H1 (cell line): ENCODE results near the gene CIZ1. TPM values are rescaled to one million over a fixed set of nuclear protein-coding genes. Genes with fewer than 3 reads are reported as not detected.

Experiments used
- CTCF ChIA-PET: fragments of 300-600 bp; sonication (Branson Sonifier 250); formaldehyde crosslinking; loops from one replicate; lab custom pipeline; 2021; ENCODE audit not compliant: partially characterized antibody; lab: Charles Lee
- POLR2A ChIA-PET: fragments of 300-600 bp; sonication (Branson Sonifier 250); formaldehyde crosslinking; loops from one replicate; lab custom pipeline; 2021; ENCODE audit warnings: inconsistent platforms; ENCODE audit not compliant: partially characterized antibody; lab: Charles Lee
- DNase-seq, 2 experiments: peaks; one replicate each; pipeline versions ENCODE4 v3.0.0 to v3.0.0-alpha.2; 2010 to 2022; ENCODE audit warnings: low spot score in 2 of 2, low read depth in 1 of 2, mixed read lengths in 1 of 2
- FAIRE-seq: peaks from 2 replicates; lab custom pipeline; 2011; peaks lifted over from hg19 to GRCh38; lab: Jason Lieb, UNC
- H2AFZ ChIP-seq: 2 replicates; pipeline ENCODE4 v1.8.1; 2012; ENCODE audit warnings: low read length, inconsistent platforms
- H2AK5ac ChIP-seq: 2 replicates; pipeline ENCODE4 v1.6.1; 2013; ENCODE audit warnings: low read depth, low read length
- H2BK120ac ChIP-seq: replicated peaks from 2 replicates; pipeline ENCODE3; 2013; ENCODE audit warnings: low read depth, low read length, inconsistent platforms
- H2BK12ac ChIP-seq: 2 replicates; pipeline ENCODE4 v1.6.1; 2013; ENCODE audit warnings: low read depth, low read length
- H2BK15ac ChIP-seq: 2 replicates; pipeline ENCODE4 v1.6.1; 2013; ENCODE audit warnings: low read length
- H2BK20ac ChIP-seq: 2 replicates; pipeline ENCODE4 v1.6.1; 2013; ENCODE audit warnings: low read length
- H2BK5ac ChIP-seq: 2 replicates; pipeline ENCODE4 v1.6.1; 2013; ENCODE audit warnings: low read depth, low read length
- H3K14ac ChIP-seq: 2 replicates; pipeline ENCODE4 v1.6.1; 2013; ENCODE audit warnings: inconsistent platforms; ENCODE audit not compliant: insufficient read length
- H3K18ac ChIP-seq: 2 replicates; pipeline ENCODE4 v1.6.1; 2013; ENCODE audit warnings: low read length; ENCODE audit errors: extremely low read depth
- H3K23ac ChIP-seq: 2 replicates; pipeline ENCODE4 v1.6.1; 2013; ENCODE audit warnings: inconsistent platforms; ENCODE audit not compliant: insufficient read length
- H3K23me2 ChIP-seq: 2 replicates; pipeline ENCODE4 v1.6.1; 2013; ENCODE audit warnings: low read depth, low read length
- H3K27ac ChIP-seq: 2 replicates; pipeline ENCODE4 v1.6.1; 2011; ENCODE audit warnings: low read depth, low read length, inconsistent platforms
- H3K27me3 ChIP-seq, 4 experiments: replicated peaks in 1 of 4; 1 replicate in 1 of 4; 2 replicates in 3 of 4; pipeline versions ENCODE4 v1.6.1 to v1.8.1; 2011 to 2013; ENCODE audit warnings: low read length in 3 of 4, mild to moderate bottlenecking in 3 of 4, inconsistent platforms in 2 of 4, mixed read lengths in 2 of 4, moderate library complexity in 1 of 4; ENCODE audit not compliant: control insufficient read depth in 3 of 4, insufficient read depth in 3 of 4; ENCODE audit errors: extremely low read depth in 1 of 4
- H3K36me3 ChIP-seq, 4 experiments: 2 replicates each; pipeline versions ENCODE4 v1.6.1 to v1.8.1; 2011 to 2013; ENCODE audit warnings: mild to moderate bottlenecking in 4 of 4, low read length in 3 of 4, moderate library complexity in 2 of 4, control low read depth in 1 of 4, inconsistent platforms in 1 of 4; ENCODE audit not compliant: insufficient read depth in 4 of 4, control insufficient read depth in 2 of 4
- H3K4ac ChIP-seq: replicated peaks from 2 replicates; pipeline ENCODE3; 2013; ENCODE audit warnings: low read length, low read depth, mixed read lengths, inconsistent platforms; ENCODE audit not compliant: insufficient read length
- H3K4me1 ChIP-seq, 4 experiments: replicated peaks in 1 of 4; 1 replicate in 1 of 4; 2 replicates in 3 of 4; pipeline versions ENCODE4 v1.6.1 to v1.8.1; 2011 to 2013; ENCODE audit warnings: low read length in 3 of 4, inconsistent platforms in 2 of 4, mixed read lengths in 1 of 4; ENCODE audit not compliant: insufficient read depth in 4 of 4, control insufficient read depth in 3 of 4
- H3K4me2 ChIP-seq, 2 experiments: 2 replicates each; pipeline versions ENCODE4 v1.6.1 to v1.8.1; 2011 to 2013; ENCODE audit warnings: low read depth in 2 of 2, low read length in 2 of 2, control low read depth in 1 of 2, inconsistent platforms in 1 of 2, mild to moderate bottlenecking in 1 of 2; ENCODE audit not compliant: insufficient read depth in 1 of 2
- H3K4me3 ChIP-seq, 4 experiments: fragments of 200-600, 300-600 bp in 1 of 4; sonication (generic), shearing (Covaris generic), sonication (Bioruptor Twin) in 1 of 4; 2 replicates each; pipeline versions ENCODE4 v1.5.1 to v1.8.1; 2011 to 2016; ENCODE audit warnings: low read length in 4 of 4, low read depth in 3 of 4, control low read depth in 2 of 4, inconsistent platforms in 2 of 4, mild to moderate bottlenecking in 2 of 4, mixed read lengths in 1 of 4, moderate library complexity in 1 of 4; ENCODE audit not compliant: insufficient read depth in 2 of 4; ENCODE audit errors: extremely low read depth in 1 of 4
- H3K56ac ChIP-seq: replicated peaks from 2 replicates; pipeline ENCODE3; 2013; ENCODE audit warnings: low read depth, mild to moderate bottlenecking, mixed read lengths, low read length, inconsistent platforms; ENCODE audit not compliant: insufficient read length
- H3K79me1 ChIP-seq: 2 replicates; pipeline ENCODE4 v1.6.1; 2013; ENCODE audit warnings: low read depth, low read length, control low read depth
- H3K79me2 ChIP-seq, 2 experiments: 2 replicates each; pipeline versions ENCODE4 v1.6.1 to v1.8.1; 2012 to 2013; ENCODE audit warnings: low read length in 2 of 2, mild to moderate bottlenecking in 2 of 2, inconsistent platforms in 1 of 2; ENCODE audit not compliant: insufficient read depth in 2 of 2, control insufficient read depth in 1 of 2
- H3K9ac ChIP-seq, 4 experiments: replicated peaks in 1 of 4; 1 replicate in 1 of 4; 2 replicates in 3 of 4; pipeline versions ENCODE4 v1.6.1 to v1.8.1; 2011 to 2013; ENCODE audit warnings: low read depth in 3 of 4, low read length in 3 of 4, control low read depth in 2 of 4, mild to moderate bottlenecking in 2 of 4, moderate library complexity in 2 of 4, inconsistent platforms in 1 of 4; ENCODE audit errors: extremely low read depth in 1 of 4
- H3K9me3 ChIP-seq, 2 experiments: 2 replicates each; pipeline versions ENCODE4 v1.6.1 to v1.8.1; 2012 to 2013; ENCODE audit warnings: mild to moderate bottlenecking in 2 of 2, moderate library complexity in 2 of 2, control low read depth in 1 of 2, inconsistent platforms in 1 of 2, low read depth in 1 of 2, low read length in 1 of 2, mixed read lengths in 1 of 2; ENCODE audit not compliant: insufficient read depth in 2 of 2
- H4K20me1 ChIP-seq, 2 experiments: replicated peaks in 1 of 2; 2 replicates each; pipeline versions ENCODE3 to v1.8.1; 2011 to 2013; ENCODE audit warnings: inconsistent platforms in 2 of 2, low read length in 2 of 2, mild to moderate bottlenecking in 1 of 2; ENCODE audit not compliant: insufficient read depth in 2 of 2, control insufficient read depth in 1 of 2
- H4K5ac ChIP-seq: 2 replicates; pipeline ENCODE4 v1.6.1; 2013; ENCODE audit warnings: low read length, low read depth, mixed read lengths, inconsistent platforms; ENCODE audit not compliant: insufficient read length
- H4K8ac ChIP-seq: 2 replicates; pipeline ENCODE4 v1.8.0; 2013; ENCODE audit warnings: mild to moderate bottlenecking, moderate library complexity, low read length, inconsistent platforms; ENCODE audit not compliant: insufficient read depth; ENCODE audit errors: extremely low read depth
- H4K91ac ChIP-seq: replicated peaks from 2 replicates; pipeline ENCODE3; 2013; ENCODE audit warnings: low read length, mixed read lengths, inconsistent platforms; ENCODE audit not compliant: insufficient read length
- EZH2 ChIP-seq: fragments of 200-600 bp; sonication (generic); IDR thresholded peaks from 2 replicates; pipeline ENCODE4 v1.7.1; 2012; ENCODE audit warnings: low read depth, mild to moderate bottlenecking, moderate library complexity, low read length, inconsistent platforms; ENCODE audit not compliant: severe bottlenecking
- POLR2A ChIP-seq, 2 experiments: IDR thresholded peaks; 1 replicate in 1 of 2; 2 replicates in 1 of 2; pipeline ENCODE4 v1.6.1; 2011; ENCODE audit warnings: low read depth in 2 of 2, low read length in 2 of 2, mild to moderate bottlenecking in 2 of 2; ENCODE audit errors: control extremely low read depth in 1 of 2
- WGBS, 2 experiments: shearing (Covaris generic) in 1 of 2; methylation state at CpG; one replicate each; pipeline versions ENCODE4 v1.1.6 to v1.1.7; 2013 to 2015; ENCODE audit warnings: low lambda C conversion rate in 2 of 2, mixed read lengths in 2 of 2, inconsistent platforms in 1 of 2, low coverage in 1 of 2, missing lambda C conversion rate in 1 of 2; ENCODE audit not compliant: insufficient replicate concordance in 2 of 2, insufficient coverage in 1 of 2, insufficient read length in 1 of 2; ENCODE audit errors: extremely low coverage in 1 of 2, missing lambda C conversion rate in 1 of 2; 5-methylcytosine and 5-hydroxymethylcytosine counted together
- polyA plus RNA-seq, 7 experiments: library from polyadenylated mRNA; depleted of rRNA in 3 of 7; stranded (reverse) in 5 of 7; unstranded in 2 of 7; fragments of >200 nt in 5 of 7; fragments of 200-250 nt in 2 of 7; gene quantifications; 1 replicate in 5 of 7; 2 replicates in 1 of 7; 4 replicates in 1 of 7; pipeline versions ENCODE4 v1.2.1 to v1.2.3, GENCODE V29; 2011 to 2013; ENCODE audit warnings: missing spikeins in 2 of 7, mixed read lengths in 2 of 7
- total RNA-seq: library from RNA; stranded (reverse); fragmentation: NEBNext Ultra II Directional; extraction: Animal tissue kit (Norgen Biotek cat#: 25700); gene quantifications from 2 replicates; pipeline ENCODE4 v1.2.1, GENCODE V29; 2021

CIZ1 gene
- total and polyA plus RNA-seq, 2 of the 8 experiments (the other 6 are each of a cell fraction or from before 2014, with no cell fraction given) = 66.0 to 107 TPM

GRCh38 chr9:128231638-128232527 is 40.5 kb upstream of the CIZ1 start:
- Histone ChIP-seq H3K4me1 (no peaks in the 10 kb centered on the region), H3K4ac (no peak overlapping the region), H3K79me2 (no peaks in the 10 kb centered on the region), H2AFZ (no peak overlapping the region), H4K91ac (no peak overlapping the region), H3K36me3 (peaks cover 0 to 2% (median 0%) of the 10 kb centered on the region in 4 experiments; a peak in 1 of 8 replicates), H2BK20ac (no peak overlapping the region), H2BK120ac (no peak overlapping the region), H2BK15ac (no peak overlapping the region), H3K23me2 (no peaks in the 10 kb centered on the region), H3K4me3 (no peak overlapping the region), H3K9me3 (no peaks in the 10 kb centered on the region), H3K79me1 (no peaks in the 10 kb centered on the region), H2BK12ac (no peak overlapping the region), H4K5ac (no peak overlapping the region), H3K14ac (no peak overlapping the region), H3K27me3 (no peaks in the 10 kb centered on the region; a peak in 1 of 7 replicates), H3K27ac (no peak overlapping the region), H3K56ac (no peak overlapping the region), H3K4me2 (no peak overlapping the region), H4K8ac (peak overlapping the region; percentile 35; the same call in 1 of the 2 replicates), H2AK5ac (no peak overlapping the region), H3K9ac (no peak overlapping the region), H2BK5ac (no peak overlapping the region), H3K18ac (no peak overlapping the region), H4K20me1 (peaks cover 0 to 2% of the 10 kb centered on the region in 2 experiments), H3K23ac (no peak overlapping the region)
- POLR2A ChIA-PET = interaction anchor here (1.2 to 4.2 kb wide), 5 partner anchors 9 to 18 kb away, joined by 5 to 21 read pairs (median 6); no protein-coding TSS in a partner anchor
- CTCF ChIA-PET = interaction anchor here (1.3 to 1.8 kb wide), 3 partner anchors 22 to 107 kb away, joined by 3 to 7 read pairs (median 3); no protein-coding TSS in a partner anchor
- no peak for DNase-seq
- WGBS, 2 experiments = 87% methylated on average over 16 of the region's 16 CpGs; no CpG with 5 or more reads in 1 of the 2 experiments
- TF ChIP-seq POLR2A (IDR thresholded peaks at IDR 0.05; ENCODE audit: control extremely low read depth in 1 of 2, low read depth in 2 of 2, low read length in 2 of 2) (peak in 1 of 2 experiments; percentile 34; a peak in 1 of 3 replicates), EZH2 (no peak)
- no peak for FAIRE-seq
